SH-SY5Y (cell line): ENCODE measurements around the gene FOXP3.

ENCODE experiments used
- GATA2 ChIP-seq: IDR thresholded peaks from 2 replicates; pipeline ENCODE4 v1.6.1; 2011; ENCODE audit warnings: mild to moderate bottlenecking, low read depth, low read length
- GATA3 ChIP-seq: IDR thresholded peaks from 2 replicates; pipeline ENCODE4 v1.6.1; 2011; ENCODE audit warnings: low read depth, mild to moderate bottlenecking, low read length, moderate library complexity

GRCh38 chrX:49286136-49286535 lies 21.6 kb upstream of the FOXP3 start:
- TF ChIP-seq GATA2, result no peak
- no peak for TF ChIP-seq GATA3
